Measurements from ENCODE around the gene TMEM218.
A peak's percentile ranks its signal among the peaks of the same experiment; 100 is the strongest.

Gene TMEM218

DNA sequence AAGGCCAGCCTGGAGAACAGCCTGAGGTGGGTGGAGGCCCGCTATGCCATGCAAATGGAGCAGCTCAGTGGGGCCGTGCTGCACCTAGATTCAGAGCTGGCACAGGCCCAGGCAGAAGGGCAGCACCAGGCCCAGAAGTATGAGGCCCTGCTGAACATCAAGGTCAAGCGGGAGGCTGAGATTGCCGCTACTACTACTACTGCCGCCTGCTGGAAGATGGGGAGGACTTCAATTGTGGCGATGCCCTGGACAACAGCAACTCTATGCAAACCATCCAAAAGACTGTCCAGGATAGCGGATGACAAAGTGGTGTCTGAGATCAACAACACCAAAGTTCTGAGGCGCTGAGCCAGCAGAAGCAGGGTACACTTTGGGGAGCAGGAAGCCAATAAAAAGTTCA, 3.1 kb upstream of the TMEM218 start:
- TF ChIP-seq GATA1 (IDR thresholded peaks at IDR 0.05; ENCODE audit: low read depth, low read length): no peak
- peak; percentile 29 to 39 for DNase-seq

DNA sequence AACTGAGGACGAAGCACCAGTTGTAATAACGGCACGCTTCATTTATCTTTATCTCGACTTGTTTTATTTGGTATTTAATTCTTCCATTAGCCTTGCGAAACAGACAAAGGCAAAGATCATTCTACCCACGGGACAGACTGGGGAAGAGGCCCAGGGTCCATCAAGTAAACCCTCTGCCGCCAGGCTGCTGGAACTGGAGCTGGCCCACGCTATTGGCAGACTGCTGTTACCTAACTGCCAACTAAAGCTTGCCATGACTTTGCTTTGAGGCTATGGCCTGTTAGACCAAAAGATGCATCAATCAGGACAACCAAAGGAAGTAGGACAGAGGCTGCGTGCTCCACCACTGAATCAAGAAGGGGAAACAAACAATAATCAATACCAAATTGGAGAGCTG, 780 bp upstream of the TMEM218 start:
- TF ChIP-seq GATA1 (IDR thresholded peaks at IDR 0.05; ENCODE audit: low read depth, low read length) (no peak), POLR2A (IDR thresholded peaks at IDR 0.05; ENCODE audit: low read length) (no peak)
- no peak for DNase-seq

DNA sequence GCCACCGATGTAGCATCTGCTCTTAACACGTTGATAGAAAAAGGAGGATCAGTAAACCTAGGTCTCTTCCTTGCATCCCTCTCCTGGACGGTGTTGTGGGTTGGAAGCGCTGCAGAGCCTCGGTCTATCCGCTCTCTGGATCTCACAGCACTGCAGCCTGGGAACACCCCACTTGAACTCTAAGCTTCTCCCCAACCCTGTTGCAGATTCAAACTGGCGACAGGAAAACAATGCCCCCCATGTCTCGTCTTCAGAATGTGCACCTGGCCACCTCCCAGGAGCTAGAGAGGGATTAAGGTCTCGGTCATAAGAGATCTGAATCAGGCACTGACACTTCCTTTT, 454 bp downstream of the TMEM218 start:
- DNase-seq: peak in 1 of 2 experiments; percentile 53
- TF ChIP-seq GATA1 (IDR thresholded peaks at IDR 0.05; ENCODE audit: low read depth, low read length) (no peak), POLR2A (IDR thresholded peaks at IDR 0.05; ENCODE audit: low read length) (no peak)

DNA sequence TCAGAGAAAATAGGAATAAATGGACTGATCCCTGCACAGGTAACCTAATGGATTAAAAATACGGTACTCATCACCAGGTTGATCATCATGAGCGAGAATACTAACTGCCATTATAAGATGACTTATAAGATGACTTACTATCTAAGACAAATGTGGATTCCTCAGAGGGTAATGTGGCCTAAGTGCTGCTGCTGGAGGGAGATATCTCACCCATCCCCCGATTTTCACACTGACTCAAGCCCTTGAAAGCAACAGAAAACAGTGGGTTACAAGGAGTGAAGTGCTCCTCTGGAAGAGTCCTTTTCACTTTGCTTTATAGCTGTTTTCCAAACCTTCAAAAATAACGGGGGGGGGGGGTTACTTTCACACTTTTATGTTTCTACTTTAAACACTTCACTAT, 920 bp downstream of the TMEM218 start:
- peak; percentile 71 to 78 for DNase-seq

DNA sequence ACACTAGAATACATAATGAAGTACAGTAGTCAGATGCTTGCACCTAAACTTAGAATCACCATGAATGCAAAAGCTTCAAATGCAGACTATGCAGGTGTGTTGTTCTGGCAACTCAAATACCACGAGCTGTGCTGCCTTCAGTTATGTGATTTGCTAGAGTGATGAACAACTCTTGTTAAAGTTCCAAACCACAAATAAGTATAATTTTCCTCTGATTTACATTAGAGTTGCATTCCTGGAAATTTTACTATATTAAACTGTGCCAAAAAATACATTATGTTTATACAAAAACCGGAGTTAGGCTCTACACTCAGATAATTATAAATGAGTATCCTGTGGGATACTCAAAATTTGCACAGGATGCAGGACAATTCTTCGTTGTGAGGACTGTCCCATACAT, 3.0 kb downstream of the TMEM218 start:
- TF ChIP-seq POLR2A (IDR thresholded peaks at IDR 0.05; ENCODE audit: low read length) (no peak), GATA1 (IDR thresholded peaks at IDR 0.05; ENCODE audit: low read depth, low read length) (no peak)
- no peak for DNase-seq

More for the DNA sequence above, 920 bp downstream of the TMEM218 start:
- TF ChIP-seq GATA1 (IDR thresholded peaks at IDR 0.05; ENCODE audit: low read depth, low read length): no peak
- TF ChIP-seq POLR2A (IDR thresholded peaks at IDR 0.05; ENCODE audit: low read length): no peak

DNA sequence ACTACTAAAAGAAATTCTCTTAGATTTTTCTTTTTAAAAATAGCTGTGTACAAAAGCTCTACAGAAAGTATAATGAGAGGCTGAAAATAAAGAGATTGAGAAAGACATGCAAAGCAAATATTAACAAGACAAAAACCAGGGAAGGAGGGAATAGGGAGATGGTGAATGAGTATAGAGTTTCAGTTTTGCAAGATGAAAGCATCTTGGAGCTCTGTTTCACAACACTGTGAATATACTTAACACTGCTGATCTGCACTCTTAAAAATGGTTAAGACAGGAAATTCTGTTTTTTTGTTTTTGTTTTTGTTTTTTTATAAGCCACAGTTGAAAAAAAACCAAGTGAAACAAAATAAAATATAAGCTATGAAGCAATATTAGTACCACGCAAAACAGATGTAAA, 5.5 kb downstream of the TMEM218 start:
- TF ChIP-seq GATA1 (IDR thresholded peaks at IDR 0.05; ENCODE audit: low read depth, low read length): no peak
- TF ChIP-seq POLR2A (IDR thresholded peaks at IDR 0.05; ENCODE audit: low read length): no peak
- DNase-seq: no peak

DNA sequence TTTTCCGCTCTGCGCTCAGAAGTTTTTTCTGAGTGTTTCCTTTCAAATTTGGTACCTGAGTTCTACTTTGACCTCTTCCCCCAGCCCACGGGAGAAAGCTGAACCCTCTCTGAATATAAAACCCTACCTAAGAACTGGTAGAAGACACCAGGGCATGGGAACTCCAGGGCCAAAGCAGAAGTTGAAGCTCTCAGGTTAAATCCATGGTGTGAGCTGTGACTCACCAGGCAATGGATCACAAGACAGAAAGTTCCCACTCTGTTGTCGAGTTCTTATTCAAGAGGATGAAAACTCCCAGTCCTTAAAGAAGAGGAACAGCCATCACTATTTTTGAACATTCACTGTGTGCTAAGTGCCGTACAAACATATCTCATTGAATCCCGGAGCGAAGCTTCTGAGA, 8.9 kb downstream of the TMEM218 start:
- no peak for TF ChIP-seq GATA1 (IDR thresholded peaks at IDR 0.05; ENCODE audit: low read depth, low read length)
- no peak for TF ChIP-seq POLR2A (IDR thresholded peaks at IDR 0.05; ENCODE audit: low read length)

DNA sequence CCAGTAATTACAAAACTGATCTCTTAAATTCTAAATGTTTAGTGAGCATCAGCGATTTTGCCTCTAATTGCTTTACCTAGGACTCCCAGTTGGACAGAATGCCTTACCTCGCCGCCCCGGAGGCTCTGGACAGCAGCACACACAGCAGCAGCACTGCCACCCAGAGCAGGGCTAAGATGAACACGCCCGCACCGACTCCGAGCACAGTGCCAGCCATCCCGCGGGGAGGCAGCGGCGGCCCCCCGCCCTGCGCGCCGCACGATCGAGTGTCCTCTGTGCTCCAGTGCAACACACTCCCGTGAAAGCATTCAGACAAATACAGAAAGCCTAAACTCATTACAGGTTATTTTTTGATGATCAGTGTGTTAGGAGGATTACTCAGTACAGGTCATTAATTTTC, 9.4 kb downstream of the TMEM218 start:
- TF ChIP-seq POLR2A (IDR thresholded peaks at IDR 0.05; ENCODE audit: low read length): no peak
- TF ChIP-seq GATA1 (IDR thresholded peaks at IDR 0.05; ENCODE audit: low read depth, low read length): no peak
- DNase-seq: no peak

More for the DNA sequence above, 8.9 kb downstream of the TMEM218 start:
- DNase-seq: no peak

DNA sequence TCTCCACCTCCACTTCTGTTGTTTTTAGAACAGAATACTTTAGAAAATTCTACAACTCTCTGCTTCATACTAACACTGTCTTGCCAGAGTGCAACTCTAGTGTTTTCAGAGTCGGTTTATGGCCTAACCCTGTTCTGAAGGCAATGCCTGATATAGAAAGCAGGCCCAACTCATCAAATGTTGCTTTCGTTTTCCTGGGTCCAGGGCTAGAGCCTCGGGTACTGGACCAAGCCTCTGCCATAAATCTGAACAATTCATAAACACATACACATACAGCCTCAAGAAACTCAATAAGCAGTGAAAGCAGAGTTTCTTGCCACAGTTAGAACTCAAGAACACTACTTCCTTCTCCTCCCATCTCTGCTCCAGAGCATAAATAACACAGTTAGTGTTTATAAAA, 9.8 kb downstream of the TMEM218 start:
- DNase-seq: no peak
- TF ChIP-seq POLR2A (IDR thresholded peaks at IDR 0.05; ENCODE audit: low read length): no peak
- no peak for TF ChIP-seq GATA1 (IDR thresholded peaks at IDR 0.05; ENCODE audit: low read depth, low read length)

DNA sequence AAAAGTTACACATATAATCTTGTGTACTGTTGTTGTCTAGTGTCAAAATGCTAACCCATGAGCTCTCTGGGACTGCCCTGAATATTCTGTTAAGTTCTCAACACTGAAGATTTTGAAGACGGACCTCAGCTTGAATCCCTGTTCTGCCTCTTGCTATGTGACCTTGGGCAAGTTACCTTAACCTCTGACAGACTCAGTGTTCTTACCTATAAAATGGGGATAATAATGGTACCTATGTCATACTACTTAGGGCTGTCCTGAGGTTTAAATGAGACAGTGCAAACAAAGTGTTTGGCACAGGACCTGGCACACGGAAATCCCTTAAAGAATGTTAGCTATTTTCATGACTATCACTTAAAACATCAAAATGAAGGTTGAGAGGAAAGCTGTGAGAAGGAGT, 11.3 kb downstream of the TMEM218 start:
- no peak for DNase-seq
- TF ChIP-seq POLR2A (IDR thresholded peaks at IDR 0.05; ENCODE audit: low read length) (no peak), GATA1 (IDR thresholded peaks at IDR 0.05; ENCODE audit: low read depth, low read length) (no peak)

DNA sequence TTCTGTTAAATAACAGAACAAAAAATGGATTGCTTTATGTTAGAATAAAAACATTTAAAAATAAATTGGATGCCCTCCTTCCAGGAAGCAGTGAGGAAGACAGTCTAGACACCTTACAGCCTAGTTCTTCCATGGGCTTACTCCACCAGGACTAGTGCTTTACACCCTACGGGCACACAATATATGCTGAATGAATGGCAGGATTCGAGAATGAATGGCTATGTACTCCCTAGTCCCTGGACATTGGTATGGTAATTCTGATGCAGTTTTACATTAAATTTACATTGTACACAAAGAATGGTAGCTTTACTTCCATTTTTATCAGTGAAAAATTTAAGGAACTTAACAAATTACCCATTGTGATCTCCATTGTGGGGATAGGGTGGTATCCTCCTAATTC, 16.7 kb downstream of the TMEM218 start:
- no peak for DNase-seq
- TF ChIP-seq GATA1 (IDR thresholded peaks at IDR 0.05; ENCODE audit: low read depth, low read length) (no peak), POLR2A (IDR thresholded peaks at IDR 0.05; ENCODE audit: low read length) (no peak)

DNA sequence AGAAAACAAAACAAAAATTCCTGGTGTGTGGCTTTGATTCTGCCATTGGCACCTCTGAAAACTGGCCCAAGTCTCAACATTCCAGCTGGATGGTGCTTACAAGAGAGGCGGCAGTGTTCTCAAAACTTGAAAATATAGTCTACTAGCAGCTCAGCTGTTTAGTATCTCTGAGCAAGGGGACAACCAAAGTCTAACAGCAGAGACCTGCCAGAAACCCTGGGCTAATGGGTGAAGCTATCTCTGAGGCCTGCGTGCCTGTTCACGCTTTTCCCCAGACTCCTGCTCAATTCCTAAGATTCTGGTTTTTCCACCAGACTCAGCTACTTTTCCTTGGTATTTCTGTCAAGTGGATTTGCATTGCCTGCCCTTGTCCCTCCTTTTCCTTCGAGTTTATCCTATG, 17.9 kb downstream of the TMEM218 start:
- DNase-seq: no peak
- TF ChIP-seq POLR2A (IDR thresholded peaks at IDR 0.05; ENCODE audit: low read length): no peak
- no peak for TF ChIP-seq GATA1 (IDR thresholded peaks at IDR 0.05; ENCODE audit: low read depth, low read length)

DNA sequence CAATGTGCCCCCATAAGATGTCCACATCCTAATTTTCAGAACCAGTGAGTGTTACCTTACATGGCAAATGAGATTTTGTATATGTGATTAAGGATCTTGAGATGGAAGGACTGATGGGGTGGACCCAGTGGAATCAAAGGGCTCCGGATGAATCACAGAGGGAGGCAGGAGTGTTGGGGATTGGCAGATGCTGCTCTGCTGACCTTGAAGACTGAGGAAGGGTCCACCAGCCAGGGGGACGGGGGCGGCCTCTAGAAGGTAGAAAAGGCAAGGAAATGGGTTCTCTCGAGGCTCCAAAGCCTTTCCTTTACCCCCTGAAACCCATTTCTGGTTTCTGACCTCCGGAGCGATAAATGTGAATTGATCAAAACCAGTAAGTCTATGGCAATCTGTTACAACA, 18.8 kb downstream of the TMEM218 start:
- no peak for DNase-seq
- no peak for TF ChIP-seq POLR2A (IDR thresholded peaks at IDR 0.05; ENCODE audit: low read length)
- no peak for TF ChIP-seq GATA1 (IDR thresholded peaks at IDR 0.05; ENCODE audit: low read depth, low read length)

DNA sequence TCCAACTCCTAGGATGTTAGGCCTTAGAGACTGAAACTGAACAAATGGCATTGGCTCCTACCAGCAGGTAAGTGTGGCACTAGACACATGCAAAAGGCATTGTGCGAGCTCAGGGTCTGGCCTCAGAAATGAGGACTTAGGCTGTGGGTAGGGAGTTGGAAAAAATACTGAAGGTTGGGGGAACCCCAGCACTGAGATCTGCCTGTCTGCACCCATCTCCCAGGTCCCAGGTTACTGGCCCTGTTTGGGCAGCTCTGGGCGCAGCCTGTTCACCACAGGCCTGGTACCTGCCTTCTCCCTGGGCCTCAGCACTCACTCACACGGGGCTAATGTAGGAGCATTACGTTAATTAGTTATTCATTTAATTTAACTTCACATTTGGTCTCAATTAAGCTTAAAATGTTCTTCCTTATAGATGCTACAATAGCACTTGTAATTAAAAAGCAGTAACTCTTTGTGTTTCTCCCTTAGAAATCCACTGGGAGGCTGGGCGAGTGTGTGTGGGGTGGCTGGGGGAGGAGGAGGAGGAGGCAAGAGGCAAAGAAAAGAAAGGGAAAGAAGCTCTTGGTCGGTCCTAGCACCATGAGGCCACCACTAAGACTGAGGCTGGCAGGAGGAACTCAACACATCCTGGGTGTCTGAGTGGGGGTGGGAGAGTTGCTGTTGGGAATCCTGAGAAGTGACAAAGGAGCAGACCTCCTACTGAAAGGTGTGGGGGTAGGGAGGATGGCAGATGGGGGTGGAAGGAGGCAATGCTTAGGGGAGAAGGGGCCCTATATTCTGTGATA, 19.4 kb downstream of the TMEM218 start:
- TF ChIP-seq POLR2A (IDR thresholded peaks at IDR 0.05; ENCODE audit: low read length): no peak
- DNase-seq: no peak

DNA sequence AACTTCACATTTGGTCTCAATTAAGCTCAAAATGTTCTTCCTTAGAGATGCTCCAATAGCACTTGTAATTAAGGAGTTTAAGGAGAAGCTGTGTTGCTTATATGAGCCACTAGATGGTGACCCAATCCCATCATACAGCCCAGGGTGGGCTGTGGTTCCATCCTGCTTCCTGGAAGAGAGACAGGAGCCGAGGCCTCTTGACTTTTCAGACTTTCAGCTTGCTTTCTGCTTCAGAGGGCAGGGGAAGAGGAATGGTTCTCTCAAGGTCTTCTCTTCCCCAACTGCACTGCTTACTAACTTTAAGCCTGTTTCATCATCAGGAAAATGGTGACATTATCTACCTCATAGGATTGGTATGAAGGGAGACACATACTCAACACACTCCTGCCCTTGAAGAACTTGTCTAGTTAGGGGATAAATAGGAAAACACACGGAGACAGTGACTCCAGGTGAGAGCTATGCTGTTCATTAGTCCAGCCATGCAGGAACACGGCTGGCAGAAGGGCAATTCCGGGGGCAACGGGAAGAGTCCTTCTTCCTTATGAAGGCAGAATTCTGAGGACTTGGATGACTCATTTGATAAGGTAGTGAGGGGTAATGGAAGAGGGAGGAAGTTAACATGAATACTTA, 20.1 kb downstream of the TMEM218 start:
- DNase-seq: peak; percentile 43 to 56

More for the DNA sequence above, 20.1 kb downstream of the TMEM218 start:
- TF ChIP-seq POLR2A (IDR thresholded peaks at IDR 0.05; ENCODE audit: low read length) (no peak), GATA1 (IDR thresholded peaks at IDR 0.05; ENCODE audit: low read depth, low read length) (no peak)
